Measurements from ENCODE around the gene PITRM1.
A peak's percentile ranks its signal among the peaks of the same experiment; 100 is the strongest.
"Not testable (repeated sequence)": the region's sequence is repeated elsewhere in the genome, so short reads cannot be mapped to it uniquely, and the experiment has no call there.

The PITRM1 gene, protein sequence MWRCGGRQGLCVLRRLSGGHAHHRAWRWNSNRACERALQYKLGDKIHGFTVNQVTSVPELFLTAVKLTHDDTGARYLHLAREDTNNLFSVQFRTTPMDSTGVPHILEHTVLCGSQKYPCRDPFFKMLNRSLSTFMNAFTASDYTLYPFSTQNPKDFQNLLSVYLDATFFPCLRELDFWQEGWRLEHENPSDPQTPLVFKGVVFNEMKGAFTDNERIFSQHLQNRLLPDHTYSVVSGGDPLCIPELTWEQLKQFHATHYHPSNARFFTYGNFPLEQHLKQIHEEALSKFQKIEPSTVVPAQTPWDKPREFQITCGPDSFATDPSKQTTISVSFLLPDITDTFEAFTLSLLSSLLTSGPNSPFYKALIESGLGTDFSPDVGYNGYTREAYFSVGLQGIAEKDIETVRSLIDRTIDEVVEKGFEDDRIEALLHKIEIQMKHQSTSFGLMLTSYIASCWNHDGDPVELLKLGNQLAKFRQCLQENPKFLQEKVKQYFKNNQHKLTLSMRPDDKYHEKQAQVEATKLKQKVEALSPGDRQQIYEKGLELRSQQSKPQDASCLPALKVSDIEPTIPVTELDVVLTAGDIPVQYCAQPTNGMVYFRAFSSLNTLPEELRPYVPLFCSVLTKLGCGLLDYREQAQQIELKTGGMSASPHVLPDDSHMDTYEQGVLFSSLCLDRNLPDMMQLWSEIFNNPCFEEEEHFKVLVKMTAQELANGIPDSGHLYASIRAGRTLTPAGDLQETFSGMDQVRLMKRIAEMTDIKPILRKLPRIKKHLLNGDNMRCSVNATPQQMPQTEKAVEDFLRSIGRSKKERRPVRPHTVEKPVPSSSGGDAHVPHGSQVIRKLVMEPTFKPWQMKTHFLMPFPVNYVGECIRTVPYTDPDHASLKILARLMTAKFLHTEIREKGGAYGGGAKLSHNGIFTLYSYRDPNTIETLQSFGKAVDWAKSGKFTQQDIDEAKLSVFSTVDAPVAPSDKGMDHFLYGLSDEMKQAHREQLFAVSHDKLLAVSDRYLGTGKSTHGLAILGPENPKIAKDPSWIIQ

DNA sequence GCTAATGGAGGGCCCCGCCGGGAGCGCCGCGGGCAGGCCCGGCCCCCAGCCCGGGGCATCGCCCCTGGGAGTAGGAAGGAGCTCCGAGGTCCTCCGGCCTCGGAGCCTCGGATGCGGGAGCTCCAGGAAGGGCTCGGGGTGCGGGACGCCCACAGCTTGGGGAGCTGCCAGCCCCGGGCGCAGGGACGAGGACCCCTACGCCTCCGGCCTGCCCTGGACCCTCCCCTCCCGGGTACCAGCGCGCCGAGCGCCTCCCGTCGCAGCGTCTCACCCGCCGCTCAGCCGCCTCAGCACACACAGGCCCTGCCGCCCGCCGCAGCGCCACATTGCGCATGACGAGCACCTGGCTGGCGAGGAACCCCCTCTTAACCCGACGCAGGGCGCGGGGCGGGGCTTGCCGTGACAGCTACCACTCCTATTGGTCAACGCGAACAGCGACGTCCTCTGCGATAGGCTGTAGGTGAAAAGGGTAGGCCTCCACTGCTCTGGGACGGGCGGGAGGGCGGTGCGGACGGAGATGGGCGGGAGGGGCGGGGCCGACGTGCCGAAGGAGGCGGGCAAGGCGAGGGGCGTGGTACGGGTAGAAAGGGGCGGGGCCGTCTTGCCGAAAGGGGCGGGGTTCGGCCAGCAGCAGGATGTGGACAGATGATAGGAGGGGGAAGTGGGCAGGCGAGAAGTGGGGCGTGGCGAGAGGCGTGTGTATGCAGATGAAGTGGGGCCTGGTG lies at the start of gene PITRM1:
TSS of gene PITRM1 (minus strand) at position 337 of the 725 bp plus-strand sequence. CDS start at position 327, 10 bp downstream.
- peak; percentile 100 for DNase-seq (ENCODE audit: low spot score)

DNA sequence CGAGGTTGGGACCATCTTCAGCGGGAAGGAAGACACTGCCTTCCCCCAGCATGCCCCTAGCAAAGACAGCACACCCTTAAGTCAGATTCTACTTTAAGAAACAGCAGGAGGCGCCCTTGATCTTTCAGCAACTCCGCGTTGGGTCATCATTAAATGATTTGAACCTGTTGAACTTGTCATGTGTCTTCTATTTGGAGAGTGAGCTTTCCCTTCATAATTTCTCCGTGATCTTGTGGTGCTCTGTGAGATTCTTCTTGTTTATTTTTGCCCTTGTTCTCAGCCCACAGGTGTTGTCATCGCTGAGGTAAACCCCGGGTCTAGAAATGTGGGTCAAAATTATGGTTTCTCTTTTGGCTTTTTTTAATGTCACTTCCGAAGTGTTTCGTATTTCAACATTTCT lies 49.5 kb upstream of the PITRM1 start:
- DNase-seq (ENCODE audit: low spot score) = no peak

DNA sequence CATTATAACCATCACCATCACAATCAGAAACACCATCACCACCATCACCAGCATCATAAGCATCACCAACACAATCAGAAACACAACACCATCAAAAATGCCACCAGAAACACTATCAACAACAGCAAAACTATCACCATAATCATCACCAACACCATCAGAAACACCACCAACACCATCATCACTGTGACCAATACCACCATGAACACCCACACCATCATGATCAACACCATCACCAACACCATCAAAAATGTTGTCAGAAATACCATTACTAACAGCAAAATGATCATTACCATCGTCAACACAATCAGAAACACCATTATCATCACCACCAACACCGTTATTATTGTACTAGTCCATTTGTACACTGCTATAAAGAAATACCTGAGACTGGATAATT lies 49.0 kb upstream of the PITRM1 start:
- not testable (repeated sequence) for DNase-seq (ENCODE audit: low spot score)

DNA sequence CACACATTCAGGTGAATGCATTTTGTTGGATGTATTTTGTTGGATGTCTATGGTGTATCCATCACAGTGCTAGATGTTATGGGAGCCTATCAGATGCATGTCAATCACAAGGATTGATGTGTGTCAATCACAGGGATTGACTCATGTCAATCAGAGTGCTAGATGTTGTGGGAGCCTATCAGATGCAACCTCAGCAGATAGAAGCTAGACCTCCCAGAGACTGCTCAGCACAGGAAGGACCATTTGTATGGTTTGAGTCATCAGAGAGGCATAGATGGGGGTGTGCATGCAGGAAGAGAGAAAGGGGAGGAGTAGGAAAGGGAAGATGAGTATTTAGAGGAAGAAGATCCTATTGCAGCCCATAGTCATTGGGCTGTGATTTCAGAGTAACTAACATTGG lies 48.3 kb upstream of the PITRM1 start:
- DNase-seq (ENCODE audit: low spot score) = no peak

DNA sequence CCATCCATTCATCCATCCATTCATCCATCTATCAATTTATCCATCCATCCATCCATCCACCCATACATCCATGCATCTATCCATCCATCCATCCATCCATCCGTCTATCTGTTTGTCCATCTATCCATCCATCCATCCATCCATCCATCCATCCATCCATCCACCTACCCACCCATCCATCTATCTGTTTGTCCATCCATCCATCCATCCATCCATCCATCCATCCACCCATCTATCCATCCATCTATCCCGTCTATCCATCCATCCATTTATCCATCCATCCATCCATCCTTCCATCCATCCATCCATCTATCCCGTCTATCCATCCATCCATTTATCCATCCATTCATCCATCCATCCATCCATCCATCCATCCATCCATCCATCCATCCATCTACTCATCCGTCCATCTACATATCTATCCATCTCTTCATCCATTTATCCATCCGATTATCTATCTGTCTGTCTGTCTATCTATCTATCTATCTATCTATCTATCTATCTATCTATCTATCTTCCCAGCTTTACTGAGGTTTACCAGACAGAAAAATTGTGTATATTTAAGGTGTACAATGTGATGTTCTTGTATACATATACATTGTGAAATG lies 46.5 kb upstream of the PITRM1 start:
- not testable (repeated sequence) for DNase-seq (ENCODE audit: low spot score)

DNA sequence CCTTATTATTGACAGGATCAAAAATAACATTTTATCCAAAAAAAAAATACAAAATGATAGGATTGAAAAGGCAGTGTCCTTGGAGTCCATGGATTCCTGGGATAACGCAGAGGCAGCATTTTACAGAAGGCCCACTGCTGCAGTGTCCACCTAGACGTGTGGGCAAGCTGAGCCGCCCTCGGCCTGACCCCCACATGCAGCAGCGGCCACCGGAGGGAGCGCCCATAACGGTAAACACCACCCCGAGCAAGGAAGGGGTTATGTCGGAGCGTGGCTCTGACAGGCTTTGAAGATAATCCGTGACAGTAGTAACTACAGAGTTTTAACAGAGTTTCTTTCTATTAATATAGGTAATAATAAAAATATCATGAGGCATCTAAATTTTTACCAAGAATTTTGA lies 45.3 kb upstream of the PITRM1 start:
- DNase-seq (ENCODE audit: low spot score) = no peak

DNA sequence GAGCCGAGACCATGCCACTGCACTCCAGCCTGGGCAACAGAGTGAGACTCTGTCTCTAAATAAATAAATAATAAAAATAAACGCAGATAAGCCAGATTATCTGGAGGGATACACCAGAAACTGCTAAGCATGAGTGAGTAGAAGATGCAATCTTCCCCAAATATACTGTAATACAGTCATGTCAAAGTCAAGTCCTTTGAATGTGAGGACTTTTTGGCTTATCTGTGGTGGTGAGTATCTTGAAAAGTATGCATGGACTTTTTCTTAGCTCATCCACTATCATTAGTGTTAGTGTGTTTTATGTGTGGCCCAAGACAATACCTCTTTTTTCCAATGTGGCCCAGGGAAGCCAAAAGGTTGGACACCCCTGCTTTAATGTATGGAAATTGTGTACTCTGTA lies 44.7 kb upstream of the PITRM1 start:
- DNase-seq (ENCODE audit: low spot score) = no peak

DNA sequence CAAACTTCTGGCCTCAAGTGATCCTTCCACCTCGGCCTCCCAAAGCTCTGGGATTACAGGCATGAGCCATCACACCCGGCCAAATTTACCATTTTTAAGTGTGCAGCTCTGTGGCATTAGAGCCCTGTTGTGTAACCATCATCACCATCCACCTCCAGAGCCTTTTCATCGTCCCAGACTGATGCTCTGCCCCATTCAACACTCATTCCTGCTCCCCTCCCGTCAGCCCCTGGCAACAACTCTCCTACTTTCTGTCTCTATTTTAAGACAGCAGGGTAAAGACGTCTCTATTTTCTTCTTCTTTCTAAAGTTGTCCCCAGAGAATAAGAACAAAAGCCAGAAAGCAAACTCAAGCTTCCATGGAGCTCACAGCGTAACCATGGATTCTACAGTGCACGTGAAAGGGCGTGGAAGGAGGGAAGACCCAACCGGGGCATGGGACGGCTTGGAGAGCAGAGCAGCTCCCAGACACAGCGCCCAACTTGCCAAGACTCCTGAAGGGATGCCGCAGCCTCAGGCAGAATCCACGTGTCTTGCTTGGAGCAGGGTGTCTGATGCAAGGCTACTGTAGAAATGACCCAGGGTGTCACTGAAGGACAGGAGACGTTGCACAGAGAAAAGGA lies 42.7 kb upstream of the PITRM1 start:
- DNase-seq (ENCODE audit: low spot score) = peak; percentile 35

DNA sequence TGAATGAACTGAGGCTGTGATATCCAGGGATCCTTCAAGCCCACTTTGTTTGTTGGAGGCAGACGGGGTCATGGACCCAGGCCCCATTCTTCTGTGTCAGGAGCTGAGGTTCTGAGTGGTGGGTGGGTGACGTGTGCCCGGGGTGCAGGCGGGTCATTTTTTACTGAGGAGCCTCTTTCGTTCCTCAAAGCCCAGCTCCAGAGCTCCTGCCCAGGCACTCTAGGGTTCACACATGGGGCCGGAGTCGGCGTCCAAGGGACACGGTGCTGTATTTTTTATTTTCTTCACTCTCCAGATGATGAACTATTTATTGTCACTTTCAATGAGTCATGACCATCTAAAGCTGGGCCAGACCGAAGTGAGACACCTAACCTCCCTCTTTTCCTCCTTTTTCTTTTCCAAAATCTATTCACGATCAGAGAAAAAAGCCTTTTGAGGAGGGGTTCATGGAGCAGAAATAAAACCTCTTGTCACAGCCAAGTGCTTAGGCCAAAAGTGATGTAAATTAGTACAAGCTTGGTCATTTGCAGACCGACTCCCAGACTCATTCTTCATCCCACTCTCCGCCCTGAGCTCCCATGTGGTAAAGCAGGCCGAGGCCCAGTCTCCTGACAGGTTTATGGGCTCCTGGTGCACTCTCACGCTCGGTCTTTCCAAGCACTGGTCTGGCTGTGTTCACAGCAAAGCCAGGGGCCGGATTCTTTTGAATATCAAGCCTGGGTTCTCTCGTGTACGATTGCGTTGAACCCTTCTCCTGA lies 41.4 kb upstream of the PITRM1 start:
- no peak for DNase-seq (ENCODE audit: low spot score)

DNA sequence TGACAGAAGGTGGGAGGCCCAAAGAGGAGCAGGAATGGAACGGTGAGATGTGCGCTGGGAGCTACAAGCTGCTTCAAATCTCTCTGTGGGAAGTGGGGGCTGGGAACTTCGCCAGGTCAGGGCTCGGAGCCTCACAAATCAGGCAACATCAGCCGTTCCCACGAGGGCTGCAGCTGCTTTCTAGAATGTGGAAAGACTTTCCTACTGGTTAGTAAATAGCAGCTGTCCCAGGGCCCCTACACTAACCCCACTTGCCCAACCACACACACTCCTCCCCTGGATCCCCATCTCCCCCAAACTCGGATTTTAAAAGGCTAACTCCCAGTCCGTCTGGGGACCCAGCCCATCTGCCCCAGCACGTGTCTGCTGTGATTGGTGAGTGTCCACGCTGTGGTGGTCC lies 40.6 kb upstream of the PITRM1 start:
- no peak for DNase-seq (ENCODE audit: low spot score)

DNA sequence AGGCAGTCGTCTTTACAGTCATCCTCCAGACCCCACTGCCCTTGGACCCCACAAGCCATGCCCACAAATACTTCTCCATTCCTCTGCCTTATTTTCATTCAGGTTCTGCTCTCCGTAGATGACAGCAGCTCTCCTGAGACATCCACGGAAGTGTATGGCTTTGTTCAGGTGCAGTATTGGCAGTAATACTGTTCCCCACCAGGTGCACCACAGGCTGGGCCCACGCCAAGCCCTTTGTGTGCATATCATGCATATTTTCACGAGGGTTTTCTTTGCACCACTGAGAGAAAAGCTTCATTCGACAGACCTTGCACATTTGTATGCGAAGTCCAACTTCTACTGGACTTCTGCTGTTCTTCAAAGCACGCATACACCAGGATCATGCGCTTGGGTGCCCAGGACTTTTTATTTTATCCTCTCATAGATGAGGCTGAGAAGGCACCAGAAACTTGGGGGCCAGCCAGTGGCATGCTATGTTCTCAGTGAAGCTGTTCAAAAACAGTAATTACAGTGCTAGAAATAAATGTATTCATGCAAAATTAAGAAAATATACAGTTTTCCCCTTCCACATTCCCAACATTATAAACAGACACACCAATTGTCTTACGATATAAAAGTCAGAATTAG lies 37.8 kb upstream of the PITRM1 start:
- no peak for DNase-seq (ENCODE audit: low spot score)

DNA sequence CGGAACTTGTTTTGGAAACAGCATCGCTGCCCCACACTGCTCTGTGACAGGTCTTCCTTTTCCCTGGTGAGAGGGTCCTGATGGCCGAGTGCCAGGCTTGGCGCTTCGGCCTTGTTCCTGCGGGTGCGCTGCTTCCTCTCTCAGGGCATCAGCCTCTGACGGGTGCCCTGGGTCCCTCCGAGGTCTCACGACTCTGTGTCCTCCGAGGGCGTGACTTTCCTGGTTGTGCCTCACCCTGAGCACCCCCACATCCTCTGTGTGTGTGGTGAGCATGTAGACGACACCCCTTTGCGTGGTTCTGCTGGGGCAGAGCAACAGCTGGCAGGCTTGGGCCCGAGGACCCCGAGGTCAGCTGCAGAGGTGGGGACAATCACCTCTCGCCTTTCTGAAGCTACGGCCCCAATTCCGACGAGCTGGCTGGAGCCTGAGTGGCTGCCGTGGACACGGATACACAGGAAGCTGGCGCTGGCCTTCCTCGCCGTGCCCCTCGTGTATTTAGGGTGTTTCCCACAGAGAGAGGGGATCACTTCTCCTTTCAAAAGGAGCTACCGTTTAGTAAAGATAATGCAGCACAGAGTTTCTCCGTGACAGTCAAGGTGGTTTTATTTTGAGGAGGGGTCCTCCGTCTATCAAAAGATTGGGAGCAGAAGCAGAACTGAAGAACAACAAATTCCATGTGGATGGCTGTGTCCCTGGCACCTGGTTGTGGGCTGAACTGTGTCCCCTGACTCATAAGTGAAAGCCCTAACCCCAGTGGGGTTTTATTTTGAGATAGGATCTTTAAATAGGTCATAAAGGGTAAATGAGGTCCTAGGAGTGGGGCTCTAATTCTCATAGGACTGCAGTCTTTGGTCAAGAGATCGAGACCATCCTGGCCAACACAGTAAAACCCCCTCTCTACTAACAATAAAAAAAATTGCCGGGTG lies 36.2 kb upstream of the PITRM1 start:
- no peak for DNase-seq (ENCODE audit: low spot score)

DNA sequence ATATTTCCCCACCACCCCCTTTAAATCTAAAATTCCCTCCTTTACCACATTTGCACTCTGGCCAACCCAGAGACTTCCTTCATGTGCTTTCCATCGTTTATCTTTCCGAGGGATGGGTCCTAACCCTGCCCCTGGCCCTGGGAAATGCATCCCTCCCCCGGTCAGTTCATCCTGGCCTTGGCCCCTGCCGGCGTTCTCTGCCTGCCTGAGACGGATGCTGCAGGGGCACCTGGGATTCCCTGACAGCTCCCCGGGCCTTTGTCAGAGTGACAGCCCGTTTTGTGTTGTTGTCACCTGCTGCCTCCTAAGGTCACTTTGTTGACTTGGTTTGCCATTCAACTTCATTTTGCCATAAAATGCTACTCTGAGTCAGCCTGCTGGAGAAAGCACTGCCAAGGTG lies 34.8 kb upstream of the PITRM1 start:
- no peak for DNase-seq (ENCODE audit: low spot score)

DNA sequence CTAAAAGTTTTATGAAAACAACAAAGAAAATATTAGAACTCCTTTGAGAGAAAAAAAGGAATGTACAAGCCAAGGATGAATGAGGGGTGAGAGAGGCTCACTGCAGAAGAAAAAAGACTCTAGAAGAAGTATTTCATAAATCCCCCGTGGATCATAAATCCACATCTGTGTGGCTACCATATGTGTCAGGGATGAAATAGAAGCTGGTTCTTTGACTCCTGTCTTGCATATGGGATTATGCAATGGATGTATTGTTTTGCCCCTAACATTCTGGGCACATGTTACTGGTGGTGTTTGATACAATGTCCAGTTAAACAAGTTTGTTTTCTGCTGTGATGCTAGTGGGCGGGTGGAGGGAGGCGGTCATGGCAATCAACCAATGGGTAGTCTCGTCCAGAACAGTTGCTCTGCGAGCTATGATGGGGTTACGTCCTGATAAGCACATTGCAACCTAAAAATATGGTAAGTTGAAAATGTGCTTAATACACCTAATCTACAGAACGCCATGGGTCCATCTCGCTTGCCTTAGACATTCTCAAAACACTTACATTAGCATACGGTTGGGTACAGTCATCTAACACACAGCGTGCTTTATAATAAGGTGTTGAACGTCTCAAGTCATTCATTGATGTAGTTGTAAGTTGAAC lies 34.1 kb upstream of the PITRM1 start:
- no peak for DNase-seq (ENCODE audit: low spot score)

DNA sequence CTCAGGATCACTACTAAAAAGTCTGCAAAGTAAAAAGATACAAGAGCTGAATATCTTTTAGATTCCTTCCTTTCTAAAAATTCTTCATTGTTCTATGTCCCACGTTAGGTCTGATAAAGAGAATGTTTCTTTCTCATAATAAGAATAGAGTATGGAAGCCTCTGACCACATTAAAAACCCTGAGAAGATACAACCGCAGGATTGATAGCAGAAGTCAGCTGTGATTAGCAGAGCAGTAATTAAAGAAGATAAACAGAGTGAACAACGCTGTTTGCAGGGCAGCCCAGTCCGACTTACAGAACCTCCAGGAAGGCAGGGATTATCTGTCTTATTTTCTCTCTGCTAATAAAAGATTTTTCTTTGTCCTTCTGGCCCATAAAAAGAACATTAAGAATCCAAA lies 31.4 kb upstream of the PITRM1 start:
- DNase-seq (ENCODE audit: low spot score) = no peak

DNA sequence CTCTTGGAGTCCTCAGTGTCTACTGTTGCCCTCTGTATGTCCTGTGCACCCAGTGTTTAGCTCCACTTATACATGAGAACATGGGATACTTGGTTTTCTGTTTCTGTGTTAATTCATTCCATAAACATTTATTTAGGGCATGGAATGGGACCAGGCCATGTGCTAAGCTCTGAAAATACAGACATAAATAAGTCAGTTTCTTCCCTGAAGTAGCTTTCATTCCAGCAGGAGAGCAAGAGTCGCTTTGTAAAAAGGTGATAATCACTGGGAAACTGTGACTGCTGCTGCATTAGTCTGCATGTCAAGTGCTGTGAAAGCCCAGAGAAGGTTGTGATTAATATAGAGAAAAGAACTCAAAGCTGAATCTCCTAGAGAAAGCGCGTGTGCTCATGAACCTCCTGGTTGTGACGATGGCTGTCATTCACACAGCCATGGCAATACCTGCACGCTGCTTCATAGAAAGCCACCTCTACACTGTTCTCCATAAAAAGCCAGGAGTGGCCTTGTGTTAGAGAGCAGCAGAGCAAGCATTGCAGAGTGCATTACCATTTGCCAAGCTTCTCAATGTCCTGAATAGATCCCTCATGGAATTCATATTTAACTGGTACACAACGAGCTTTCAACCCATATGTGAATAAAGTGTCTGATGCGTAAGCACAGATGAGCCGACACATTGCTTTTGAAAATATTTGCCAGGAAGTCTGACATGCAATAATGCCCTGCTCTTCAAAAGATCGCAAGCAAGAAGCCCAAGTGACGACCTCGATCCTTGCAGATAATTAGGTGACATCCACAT lies 30.6 kb upstream of the PITRM1 start:
- DNase-seq (ENCODE audit: low spot score) = no peak

DNA sequence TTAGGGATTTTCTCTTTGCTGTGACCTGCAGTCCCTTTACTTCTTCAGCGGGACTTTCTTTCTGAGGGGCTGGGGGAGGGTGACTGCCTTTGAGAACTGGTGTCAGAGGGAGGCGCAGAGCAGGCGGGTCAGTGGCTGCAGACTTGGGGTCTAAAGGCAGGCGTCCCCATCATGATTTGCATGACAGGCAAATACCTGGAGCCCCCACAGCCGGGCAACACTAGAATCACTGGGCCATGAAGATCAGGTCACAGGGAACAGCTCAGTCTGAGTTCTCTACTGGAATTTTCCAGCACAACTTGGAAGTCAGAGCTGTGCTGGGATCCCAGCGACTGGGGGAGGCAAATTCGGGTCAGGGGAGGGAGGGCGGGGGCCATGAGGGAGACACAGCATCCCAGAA lies 29.2 kb upstream of the PITRM1 start:
- DNase-seq (ENCODE audit: low spot score) = no peak

DNA sequence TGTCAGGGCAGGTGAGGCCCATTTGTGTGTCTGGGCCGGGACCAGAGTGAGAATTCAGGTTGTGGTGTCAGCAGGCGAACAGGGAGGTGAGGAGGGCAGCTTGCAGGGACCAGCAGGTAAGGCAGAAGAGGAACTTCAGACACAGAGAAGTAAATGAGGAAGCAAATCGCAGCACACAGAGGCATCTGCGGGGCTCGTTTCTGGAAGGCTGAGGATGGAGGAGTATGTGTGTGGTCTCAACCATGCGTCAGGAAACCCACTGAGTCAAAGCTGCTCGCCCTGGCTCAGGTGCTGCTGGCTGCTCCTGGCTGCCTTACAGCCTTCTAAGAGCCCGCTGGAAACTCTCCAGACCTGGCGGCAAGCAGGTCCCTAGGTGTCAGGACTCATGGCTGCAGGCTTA lies 26.9 kb upstream of the PITRM1 start:
- no peak for DNase-seq (ENCODE audit: low spot score)
